Camera-type eye (tissue), 1 donor: ENCODE data around the gene SLC35A2. TPM values are rescaled to one million over a fixed set of nuclear protein-coding genes. Genes with fewer than 3 reads are reported as not detected.

ENCODE experiments used
- total RNA-seq: library from RNA; depleted of rRNA; stranded (reverse); fragments of >200 nt; gene quantifications from one replicate; pipeline ENCODE4 v1.2.3, GENCODE V29; 2014

SLC35A2 gene
- total RNA-seq = 9.0 TPM

GRCh38 chrX:48911412-48912182 lies at the start of gene SLC35A2:
TSS of gene SLC35A2 (minus strand) at chrX:48911646. CDS start at chrX:48911636, 10 bp downstream.

GRCh38 chrX:48957477-48957826 lies 46.0 kb upstream of the SLC35A2 start, which contains the start of gene OTUD5:
TSS of gene OTUD5 (minus strand) at chrX:48957607. CDS start at chrX:48957570, 37 bp downstream.

DNA sequence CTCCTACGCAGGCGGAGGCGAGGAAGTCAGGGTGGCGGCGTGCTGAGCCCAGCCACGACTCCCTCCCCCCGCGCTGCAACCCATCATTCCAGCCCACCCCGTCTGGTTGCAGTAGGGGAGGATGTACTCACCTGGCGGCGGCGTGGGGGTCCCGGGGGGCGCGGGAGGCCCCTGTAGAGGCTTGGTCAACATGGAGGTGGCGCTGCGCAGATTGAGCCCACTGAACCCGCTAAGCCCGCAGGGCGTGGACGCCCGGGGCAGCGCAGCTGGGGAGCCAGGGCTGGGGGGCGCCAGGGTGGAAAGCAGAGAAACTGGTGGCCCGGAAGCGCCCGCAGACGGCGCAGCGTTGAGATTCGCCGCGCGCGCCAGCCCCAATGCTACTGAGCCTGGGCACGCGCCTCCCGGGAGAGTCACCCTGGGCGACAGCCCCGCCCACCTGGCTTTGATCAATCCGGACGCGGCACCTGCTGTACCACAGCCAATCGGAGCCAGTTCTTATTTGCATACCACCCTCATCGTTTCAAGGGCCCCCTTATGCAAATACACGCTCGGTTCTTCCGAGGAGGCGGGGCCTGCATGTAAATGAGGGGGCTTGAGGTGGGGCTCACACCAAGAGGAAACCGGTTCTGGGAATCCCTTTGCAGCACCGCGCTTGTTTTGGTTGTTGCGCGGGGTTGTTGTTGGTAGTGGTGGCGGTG lies 7.3 kb upstream of the SLC35A2 start, which contains the start of gene PIM2:
Gene PIM2, minus strand, starts transcription at position 382 of the 698 bp plus-strand sequence. Its CDS starts 190 bp downstream, at position 192.

GRCh38 chrX:48897625-48898306 lies 13.7 kb downstream of the SLC35A2 start, which contains the start of the genes PQBP1 and TIMM17B:
TSS of gene PQBP1 (plus strand) at chrX:48897930. CDS start at chrX:48898510, 580 bp downstream.
TSS of gene TIMM17B (minus strand) at chrX:48897768. CDS start at chrX:48897749, 19 bp downstream.

Other genes with a start within 250 kb of the SLC35A2 start
- gene WAS, start 227.8 kb downstream of the SLC35A2 start, total RNA-seq = 3.5 TPM
- 4.3 TPM for gene SUV39H1, start 214.9 kb downstream of the SLC35A2 start, total RNA-seq
- gene GLOD5, start 149.9 kb downstream of the SLC35A2 start, total RNA-seq = not detected
- 0.44 TPM for gene GATA1, start 125.1 kb downstream of the SLC35A2 start, total RNA-seq
- 147 TPM for gene HDAC6, start 109.6 kb downstream of the SLC35A2 start, total RNA-seq
- gene ERAS, start 85.1 kb downstream of the SLC35A2 start, total RNA-seq = not detected
- 46.4 TPM for gene PCSK1N, start 76.0 kb downstream of the SLC35A2 start, total RNA-seq
- gene TIMM17B, start 13.9 kb downstream of the SLC35A2 start, total RNA-seq = 36.3 TPM
- 53.1 TPM for gene PQBP1, start 13.7 kb downstream of the SLC35A2 start, total RNA-seq
- gene PIM2, start 7.4 kb upstream of the SLC35A2 start, total RNA-seq = 8.4 TPM
- gene OTUD5, start 46.0 kb upstream of the SLC35A2 start, total RNA-seq = 35.0 TPM
- gene KCND1, start 60.2 kb upstream of the SLC35A2 start, total RNA-seq = 3.6 TPM
- gene GRIPAP1, start 90.6 kb upstream of the SLC35A2 start, total RNA-seq = 46.4 TPM
- 26.9 TPM for gene TFE3, start 131.7 kb upstream of the SLC35A2 start, total RNA-seq
- gene CCDC120, start 147.4 kb upstream of the SLC35A2 start, total RNA-seq = 5.6 TPM
- 8.6 TPM for gene PRAF2, start 162.4 kb upstream of the SLC35A2 start, total RNA-seq
- gene WDR45, start 168.2 kb upstream of the SLC35A2 start, total RNA-seq = 41.8 TPM
- 26.9 TPM for gene GPKOW, start 212.1 kb upstream of the SLC35A2 start, total RNA-seq